Neural progenitor cell (in vitro differentiated cells): Measurements from ENCODE around the gene CCDC28B. TPM values are rescaled to one million over a fixed set of nuclear protein-coding genes. Genes with fewer than 3 reads are reported as not detected.

Experiments used
- DNase-seq: peaks from one replicate; pipeline ENCODE4 v3.0.0-alpha.2; 2016; ENCODE audit warnings: low spot score
- H2AFZ ChIP-seq: fragments of 200-600 bp; sonication (generic); replicated peaks from 2 replicates; pipeline ENCODE4 v1.6.1; 2016; ENCODE audit warnings: antibody characterized with exemption
- H3F3A ChIP-seq: fragments of 200-600 bp; sonication (generic); 2 replicates; pipeline ENCODE4 v1.6.1; 2016; ENCODE audit warnings: antibody characterized with exemption, low read depth
- H3K27ac ChIP-seq: fragments of 200-600 bp; sonication (generic); 2 replicates; pipeline ENCODE4 v1.5.1; 2016; ENCODE audit warnings: mild to moderate bottlenecking
- H3K27me3 ChIP-seq: fragments of 200-600 bp; sonication (generic); 2 replicates; pipeline ENCODE4 v1.6.1; 2016; ENCODE audit warnings: mild to moderate bottlenecking, moderate library complexity
- H3K36me3 ChIP-seq: fragments of 200-600 bp; sonication (generic); 2 replicates; pipeline ENCODE4 v1.5.1; 2016
- H3K4me1 ChIP-seq: fragments of 200-600 bp; sonication (generic); 2 replicates; pipeline ENCODE4 v1.6.1; 2016; ENCODE audit warnings: mixed run types
- H3K4me2 ChIP-seq: fragments of 200-600 bp; sonication (generic); 2 replicates; pipeline ENCODE4 v1.6.1; 2016
- H3K4me3 ChIP-seq: fragments of 200-600 bp; sonication (generic); 2 replicates; pipeline ENCODE4 v1.5.1; 2016
- H3K79me2 ChIP-seq: fragments of 200-600 bp; sonication (generic); 2 replicates; pipeline ENCODE4 v1.6.1; 2016; ENCODE audit warnings: low read depth
- H3K9ac ChIP-seq: fragments of 200-600 bp; sonication (generic); 2 replicates; pipeline ENCODE4 v1.6.1; 2016
- H3K9me3 ChIP-seq: fragments of 200-600 bp; sonication (generic); 2 replicates; pipeline ENCODE4 v1.5.1; 2016; ENCODE audit warnings: low read depth
- H4K20me1 ChIP-seq: fragments of 200-600 bp; sonication (generic); 2 replicates; pipeline ENCODE4 v1.6.1; 2016; ENCODE audit warnings: low read depth
- H3K27ac Mint-ChIP-seq: 3 replicates; pipeline ENCODE4 v1.8.0; 2021; ENCODE audit warnings: mixed read lengths
- H3K27me3 Mint-ChIP-seq: 2 replicates; pipeline ENCODE4 v1.8.0; 2022; ENCODE audit warnings: low read depth, mild to moderate bottlenecking, inconsistent platforms, moderate library complexity, mixed read lengths; ENCODE audit not compliant: insufficient read depth
- H3K36me3 Mint-ChIP-seq: 3 replicates; pipeline ENCODE4 v1.8.0; 2021; ENCODE audit warnings: mixed read lengths
- H3K4me1 Mint-ChIP-seq: 3 replicates; pipeline ENCODE4 v1.8.0; 2021; ENCODE audit warnings: mixed read lengths
- H3K4me3 Mint-ChIP-seq: 3 replicates; pipeline ENCODE4 v1.8.0; 2021; ENCODE audit warnings: mild to moderate bottlenecking, moderate library complexity, mixed read lengths
- H3K9me3 Mint-ChIP-seq: 3 replicates; pipeline ENCODE4 v1.8.0; 2020; ENCODE audit warnings: mixed read lengths
- EZH2 ChIP-seq: fragments of 200-600 bp; sonication (generic); IDR thresholded peaks from 2 replicates; pipeline ENCODE4 v1.6.1; 2017; ENCODE audit warnings: antibody characterized with exemption, mild to moderate bottlenecking, moderate library complexity
- EZH2phosphoT487 ChIP-seq: fragments of 200-600 bp; sonication (generic); IDR thresholded peaks from 2 replicates; pipeline ENCODE4 v1.6.1; 2017; ENCODE audit warnings: antibody characterized with exemption
- total RNA-seq: library from RNA; depleted of rRNA; stranded (reverse); fragments of >200 nt; gene quantifications from 2 replicates; pipeline ENCODE4 v1.2.3, GENCODE V29; 2015; ENCODE audit warnings: low replicate concordance
- TF ChIP-seq, protein P1 (sequence below): fragments of 200-600 bp; sonication (generic); IDR thresholded peaks from 2 replicates; pipeline ENCODE4 v1.5.1; 2017; ENCODE audit warnings: antibody characterized with exemption, mild to moderate bottlenecking

CCDC28B gene
- total RNA-seq, 1 donor from 2014 or later, result 6.5 TPM

DNA sequence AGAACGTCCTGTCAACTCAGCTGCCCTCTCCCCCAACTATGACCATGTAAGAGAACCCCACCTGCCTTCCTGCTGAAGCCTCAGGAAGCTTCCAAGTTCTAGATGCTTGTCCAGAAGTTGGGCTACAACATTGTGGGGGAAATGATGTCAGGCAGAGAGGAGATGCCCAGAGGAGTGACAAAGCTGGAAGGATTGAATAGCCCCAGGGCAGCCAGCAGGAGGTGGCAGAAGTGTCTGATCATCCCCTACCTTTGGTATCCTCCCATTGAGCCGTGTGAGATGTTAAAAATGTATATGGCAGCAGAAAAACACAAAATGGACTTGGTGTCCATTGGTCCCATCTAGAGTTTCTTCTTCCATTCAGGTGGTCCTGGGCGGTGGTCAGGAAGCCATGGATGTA lies 28.4 kb downstream of the CCDC28B start:
- Mint-ChIP-seq H3K4me3 (no peak overlapping the region), H3K27ac (no peak overlapping the region), H3K4me1 (peaks cover 10% of the 10 kb centered on the region), H3K36me3 (peaks cover 31% of the 10 kb centered on the region), H3K27me3 (peaks cover 2% of the 10 kb centered on the region), H3K9me3 (no peaks in the 10 kb centered on the region)
- no peak overlapping the region for H3K4me2 ChIP-seq
- no peaks in the 10 kb centered on the region for H3K9me3 ChIP-seq
- H4K20me1 ChIP-seq, result no peaks in the 10 kb centered on the region
- H3K4me1 ChIP-seq, result peaks cover 3% of the 10 kb centered on the region
- H3F3A ChIP-seq, result peaks cover 18% of the 10 kb centered on the region
- H3K27me3 ChIP-seq, result no peaks in the 10 kb centered on the region
- TF ChIP-seq, protein P1, sequence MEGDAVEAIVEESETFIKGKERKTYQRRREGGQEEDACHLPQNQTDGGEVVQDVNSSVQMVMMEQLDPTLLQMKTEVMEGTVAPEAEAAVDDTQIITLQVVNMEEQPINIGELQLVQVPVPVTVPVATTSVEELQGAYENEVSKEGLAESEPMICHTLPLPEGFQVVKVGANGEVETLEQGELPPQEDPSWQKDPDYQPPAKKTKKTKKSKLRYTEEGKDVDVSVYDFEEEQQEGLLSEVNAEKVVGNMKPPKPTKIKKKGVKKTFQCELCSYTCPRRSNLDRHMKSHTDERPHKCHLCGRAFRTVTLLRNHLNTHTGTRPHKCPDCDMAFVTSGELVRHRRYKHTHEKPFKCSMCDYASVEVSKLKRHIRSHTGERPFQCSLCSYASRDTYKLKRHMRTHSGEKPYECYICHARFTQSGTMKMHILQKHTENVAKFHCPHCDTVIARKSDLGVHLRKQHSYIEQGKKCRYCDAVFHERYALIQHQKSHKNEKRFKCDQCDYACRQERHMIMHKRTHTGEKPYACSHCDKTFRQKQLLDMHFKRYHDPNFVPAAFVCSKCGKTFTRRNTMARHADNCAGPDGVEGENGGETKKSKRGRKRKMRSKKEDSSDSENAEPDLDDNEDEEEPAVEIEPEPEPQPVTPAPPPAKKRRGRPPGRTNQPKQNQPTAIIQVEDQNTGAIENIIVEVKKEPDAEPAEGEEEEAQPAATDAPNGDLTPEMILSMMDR, result no peak
- TF ChIP-seq EZH2phosphoT487 (no peak), EZH2 (no peak)
- DNase-seq, result no peak
- no peak overlapping the region for H3K9ac ChIP-seq
- H3K36me3 ChIP-seq, result peaks cover 3% of the 10 kb centered on the region
- no peak overlapping the region for H3K27ac ChIP-seq
- H3K79me2 ChIP-seq, result peaks cover 3% of the 10 kb centered on the region
- no peak overlapping the region for H3K4me3 ChIP-seq
- H2AFZ ChIP-seq, result no peak overlapping the region

DNA sequence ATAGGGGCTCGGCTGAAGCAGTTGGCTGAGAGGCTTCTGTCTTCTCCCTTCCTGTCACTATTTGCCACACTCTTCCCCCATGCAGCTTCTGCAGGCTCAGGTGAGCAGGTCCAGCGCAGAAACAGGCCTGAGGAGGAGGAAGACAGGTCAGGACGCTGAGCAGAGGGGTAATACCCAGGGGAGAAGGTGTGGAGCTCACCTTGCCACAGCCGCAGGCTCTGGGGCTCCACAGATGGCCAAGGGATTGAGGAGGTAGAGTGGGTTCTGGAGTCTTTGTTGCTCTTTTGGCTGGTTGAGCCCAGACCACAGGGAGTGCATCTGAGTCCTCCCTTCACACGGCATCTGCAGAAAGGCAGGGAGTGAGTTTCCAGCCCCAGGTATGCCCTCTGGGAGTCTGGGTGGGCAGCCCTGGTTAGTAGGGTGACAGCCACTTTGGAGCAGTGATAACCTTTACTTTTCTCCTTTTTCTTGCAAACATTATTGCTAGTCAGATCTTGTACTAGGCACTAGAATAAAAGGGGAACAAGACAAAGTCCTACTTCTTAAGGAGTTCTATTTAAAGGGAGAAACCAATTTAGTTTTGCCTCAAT lies 31.5 kb downstream of the CCDC28B start:
- H3K9ac ChIP-seq, result no peak overlapping the region
- H3F3A ChIP-seq, result peaks cover 18% of the 10 kb centered on the region
- peak overlapping the region; percentile 53 for H3K27ac ChIP-seq
- Mint-ChIP-seq H3K9me3 (no peaks in the 10 kb centered on the region), H3K4me3 (no peak overlapping the region), H3K36me3 (peaks cover 22% of the 10 kb centered on the region), H3K27ac (no peak overlapping the region), H3K4me1 (peaks cover 6% of the 10 kb centered on the region), H3K27me3 (peaks cover 3% of the 10 kb centered on the region)
- H3K36me3 ChIP-seq, result peaks cover 3% of the 10 kb centered on the region
- H3K4me3 ChIP-seq, result no peak overlapping the region
- DNase-seq, result no peak
- H3K4me1 ChIP-seq, result peaks cover 3% of the 10 kb centered on the region
- H3K79me2 ChIP-seq, result peaks cover under 1% of the 10 kb centered on the region
- TF ChIP-seq, protein P1, result no peak
- TF ChIP-seq EZH2 (no peak), EZH2phosphoT487 (no peak)
- H4K20me1 ChIP-seq, result peaks cover 3% of the 10 kb centered on the region
- no peaks in the 10 kb centered on the region for H3K9me3 ChIP-seq
- H3K4me2 ChIP-seq, result no peak overlapping the region
- H2AFZ ChIP-seq, result no peak overlapping the region
- H3K27me3 ChIP-seq, result no peaks in the 10 kb centered on the region

DNA sequence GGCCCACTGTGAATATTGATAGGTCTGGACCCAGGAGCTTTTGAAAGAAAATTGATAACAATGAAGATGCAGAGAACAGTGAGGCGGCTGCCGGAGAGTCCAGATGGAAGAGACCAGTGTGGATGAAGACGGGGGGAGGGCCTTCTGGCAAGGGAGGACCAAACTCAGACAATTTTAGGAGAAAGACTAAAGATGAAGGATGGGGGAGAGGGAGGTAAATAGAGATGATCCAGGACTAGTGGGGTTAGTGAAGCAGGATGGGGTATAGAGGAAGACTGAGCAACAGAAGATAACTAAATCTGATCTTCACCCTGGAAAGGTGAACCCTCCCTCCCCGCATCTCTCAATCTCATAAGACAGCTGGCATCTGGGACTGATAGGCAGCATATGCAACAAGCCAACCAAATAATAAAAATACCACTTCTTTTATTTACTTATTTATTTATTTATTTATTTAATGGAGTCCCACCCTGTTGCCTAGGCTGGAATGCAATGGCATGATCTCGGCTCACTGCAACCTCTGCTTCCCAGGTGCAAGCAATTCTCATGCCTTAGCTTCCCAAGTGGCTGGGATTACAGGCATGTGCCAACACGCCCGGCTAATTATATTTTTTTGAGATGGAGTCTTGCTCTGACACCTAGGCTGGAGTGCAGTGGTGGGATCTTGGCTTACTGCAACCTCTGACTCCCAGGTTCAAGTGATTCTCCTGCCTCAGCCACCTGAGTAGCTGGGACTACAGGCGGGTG lies 32.3 kb downstream of the CCDC28B start:
- H3K4me3 Mint-ChIP-seq, result no peak overlapping the region
- peaks cover 13% of the 10 kb centered on the region for H3F3A ChIP-seq
- no peak for TF ChIP-seq EZH2
- no peak for TF ChIP-seq EZH2phosphoT487
- TF ChIP-seq, protein P1, result no peak
- no peak overlapping the region for H3K9ac ChIP-seq
- no peak overlapping the region for H2AFZ ChIP-seq
- peak overlapping the region; percentile 86 for H3K27ac Mint-ChIP-seq
- H3K4me1 Mint-ChIP-seq, result peaks cover 6% of the 10 kb centered on the region
- H3K27ac ChIP-seq, result peak overlapping the region; percentile 53
- H4K20me1 ChIP-seq, result peaks cover 3% of the 10 kb centered on the region
- peaks cover 3% of the 10 kb centered on the region for H3K4me1 ChIP-seq
- no peak overlapping the region for H3K4me2 ChIP-seq
- peaks cover 3% of the 10 kb centered on the region for H3K36me3 ChIP-seq
- H3K79me2 ChIP-seq, result peaks cover 8% of the 10 kb centered on the region
- H3K4me3 ChIP-seq, result no peak overlapping the region
- no peak for DNase-seq
- no peaks in the 10 kb centered on the region for H3K9me3 ChIP-seq
- no peaks in the 10 kb centered on the region for H3K27me3 ChIP-seq
- H3K27me3 Mint-ChIP-seq, result peaks cover 3% of the 10 kb centered on the region
- H3K36me3 Mint-ChIP-seq, result peaks cover 16% of the 10 kb centered on the region
- H3K9me3 Mint-ChIP-seq, result no peaks in the 10 kb centered on the region
